HG03469 (cell line): Measurements from ENCODE around the gene MSI2.

Source experiments
- ATAC-seq: cut with Tn5 transposase; IDR thresholded peaks from one replicate; pipeline ENCODE4 v1.9.1; 2021; ENCODE audit warnings: mild to moderate bottlenecking, moderate library complexity, moderate number of reproducible peaks; ENCODE audit not compliant: unreplicated experiment

The MSI2 gene

GRCh38 chr17:57406981-57407286 lies 150.6 kb downstream of the MSI2 start:
- no peak for ATAC-seq

DNA sequence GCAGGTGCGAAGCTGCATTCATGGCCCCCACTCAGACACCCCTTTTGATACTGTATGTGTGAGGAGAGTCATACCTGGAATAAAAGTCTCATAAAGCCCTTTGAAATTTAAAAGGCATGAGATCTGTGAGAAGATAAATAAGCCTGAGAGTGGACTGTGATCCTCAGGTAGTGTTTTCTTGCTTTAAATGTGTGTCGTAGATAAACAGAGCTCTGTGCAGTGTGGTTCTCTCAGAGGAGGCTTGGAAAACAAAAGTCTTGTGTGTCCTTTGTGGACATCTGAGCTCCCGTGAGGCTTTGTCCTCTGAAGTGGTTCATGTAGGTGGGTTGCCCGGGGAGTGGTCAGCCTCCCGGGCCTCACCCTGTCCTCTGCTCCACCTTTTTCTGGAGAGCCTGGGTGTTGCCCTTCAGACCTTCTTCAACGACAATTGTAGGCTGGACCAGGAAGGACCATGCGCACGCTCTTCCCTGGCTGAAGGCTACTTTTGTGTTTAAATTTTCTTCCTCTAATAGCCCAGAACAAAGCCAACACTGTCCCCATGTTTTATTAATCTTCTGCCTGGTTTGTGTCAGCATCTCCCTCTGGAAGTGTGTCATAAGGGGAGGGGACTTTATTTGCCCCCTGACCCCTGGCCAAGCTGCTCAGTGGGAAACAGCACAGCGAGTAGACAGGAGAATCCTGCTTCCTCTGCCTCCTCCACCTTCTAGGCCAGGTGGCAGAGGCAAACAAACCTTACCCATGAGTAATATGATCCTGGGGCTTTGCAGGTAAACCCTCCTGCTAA lies 151.2 kb downstream of the MSI2 start:
- no peak for ATAC-seq

DNA sequence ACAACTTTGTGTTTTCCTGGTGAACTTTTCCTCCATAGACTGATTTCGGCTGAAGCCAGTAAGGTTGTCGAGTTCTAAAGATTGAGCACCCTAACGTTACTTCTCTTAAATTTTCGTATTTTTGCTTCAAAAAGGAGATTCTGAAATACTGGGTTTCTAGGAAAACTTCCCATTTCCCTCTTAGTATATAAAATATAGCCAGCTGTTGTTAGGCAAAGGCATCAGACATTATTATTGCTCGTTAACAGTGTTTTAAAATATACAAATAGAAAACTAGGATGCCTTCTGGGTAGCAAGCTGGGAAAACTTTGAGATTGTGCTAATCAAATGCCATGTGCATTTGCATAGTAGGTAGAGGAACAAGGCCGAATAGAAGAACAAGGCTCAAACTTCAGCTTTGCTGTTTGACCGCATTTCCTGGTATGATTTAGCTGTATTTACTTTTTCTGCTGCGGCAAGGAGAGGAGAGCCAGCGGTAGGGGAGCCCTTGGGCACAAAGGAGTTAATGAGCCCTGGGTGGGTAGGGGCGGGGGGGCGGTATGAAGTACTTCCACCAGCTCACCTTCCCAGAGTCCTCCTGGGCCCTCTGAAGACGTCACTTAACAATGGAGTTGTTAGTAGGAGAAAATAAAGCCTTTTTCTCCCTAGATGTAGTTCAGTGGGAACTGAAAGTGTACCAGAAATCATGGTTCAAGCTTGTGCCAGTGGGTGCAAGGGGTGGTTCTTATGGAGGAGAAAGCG lies 151.9 kb downstream of the MSI2 start:
- no peak for ATAC-seq

DNA sequence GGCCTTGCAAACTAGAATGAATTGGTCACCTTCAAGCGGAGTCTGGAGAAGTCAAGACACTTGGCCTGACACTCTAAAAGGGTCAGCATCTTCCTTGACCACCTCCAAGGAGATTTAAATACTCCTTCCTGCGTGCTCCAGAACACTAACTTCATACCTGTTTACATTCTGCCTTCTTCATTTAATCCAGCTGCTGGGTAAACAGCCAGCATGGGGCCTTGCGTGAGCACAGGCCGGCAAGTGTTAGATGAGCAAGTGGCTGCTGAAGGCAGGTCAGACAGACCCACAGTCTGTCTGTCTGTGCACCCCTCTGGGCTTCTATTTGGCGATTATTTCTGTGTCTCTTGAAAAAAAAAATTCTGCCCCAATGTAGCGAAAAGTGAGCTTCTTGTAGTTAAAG lies 153.8 kb downstream of the MSI2 start:
- no peak for ATAC-seq

GRCh38 chr17:57412520-57413096 lies 156.3 kb downstream of the MSI2 start:
- ATAC-seq = no peak

DNA sequence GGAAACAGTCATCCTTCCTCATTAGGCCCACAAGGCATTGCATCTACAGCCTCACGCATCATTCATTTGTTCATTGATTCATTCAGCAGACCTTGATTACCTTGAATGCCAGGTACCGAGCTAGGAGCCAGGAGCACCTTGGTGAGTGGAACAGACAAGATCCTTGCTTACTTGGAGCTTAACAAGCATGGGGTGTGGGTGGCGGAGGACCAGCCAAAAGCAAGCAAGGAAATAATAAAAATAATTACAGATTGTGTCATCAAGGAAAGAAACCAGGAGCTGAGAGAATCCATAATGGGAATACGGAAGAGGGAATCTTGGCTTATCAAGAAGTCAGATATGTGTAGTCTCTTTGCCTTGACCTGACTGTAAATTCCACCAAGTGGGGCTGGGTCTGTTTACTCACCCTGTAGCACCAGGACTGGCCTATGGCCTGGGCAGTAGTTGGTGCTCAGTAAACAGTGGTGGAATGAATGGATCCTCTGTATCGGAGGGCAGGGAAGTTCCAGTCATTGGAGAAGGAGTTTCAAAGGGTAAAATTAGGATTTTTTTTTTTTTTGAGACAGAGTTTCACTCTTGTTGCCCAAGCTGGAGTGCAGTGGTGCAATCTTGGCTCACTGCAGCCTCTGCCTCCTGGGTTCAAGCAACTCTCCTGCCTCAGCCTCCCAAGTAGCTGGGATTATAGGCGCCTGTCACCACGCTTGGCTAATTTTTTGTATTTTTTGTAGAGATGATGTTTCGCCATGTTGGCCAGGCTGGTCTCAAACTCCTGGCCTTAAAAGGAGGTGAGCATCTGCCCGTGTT lies 157.7 kb downstream of the MSI2 start:
- ATAC-seq = no peak

- ATAC-seq = no peak
Measured at GRCh38 chr17:57415751-57416207, 159.5 kb downstream of the MSI2 start.

DNA sequence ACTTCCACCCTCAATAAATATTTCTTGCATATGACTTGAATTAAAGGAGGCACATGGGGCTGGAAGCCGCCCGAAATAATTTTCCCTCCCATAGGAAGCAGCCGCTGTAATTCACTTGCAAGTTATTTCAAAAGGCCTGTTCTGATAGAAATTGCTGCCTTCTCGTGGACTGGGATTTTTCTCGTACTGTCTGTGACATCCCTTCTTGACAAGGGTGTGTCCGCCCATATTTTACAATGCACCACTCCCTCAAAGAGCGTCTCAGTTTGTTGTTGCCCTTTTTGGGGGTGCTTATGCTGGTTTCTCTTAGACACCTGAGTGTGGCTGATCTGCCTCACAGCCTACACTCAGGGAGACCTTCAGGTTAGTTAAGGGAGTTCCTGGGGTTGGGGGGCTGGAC lies 160.0 kb downstream of the MSI2 start:
- no peak for ATAC-seq

DNA sequence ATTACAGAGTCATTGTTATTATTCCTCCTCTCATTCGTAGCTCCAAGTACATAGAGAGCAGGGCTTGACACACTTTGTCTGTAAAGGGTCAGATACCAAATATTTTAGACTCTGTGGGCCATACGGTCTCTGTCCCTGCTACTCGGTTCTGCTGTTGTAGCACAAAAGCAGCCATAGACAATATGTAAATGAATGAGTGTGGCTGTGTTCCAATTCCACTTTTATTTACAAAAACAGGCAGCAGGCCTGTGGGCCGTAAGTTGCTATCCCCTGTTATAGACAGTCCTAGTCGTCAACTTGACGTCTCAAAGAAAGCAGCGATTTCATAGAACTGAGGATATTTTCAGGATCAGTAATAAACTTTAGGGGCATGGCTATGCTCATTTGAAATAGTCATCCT lies 161.6 kb downstream of the MSI2 start:
- no peak for ATAC-seq

DNA sequence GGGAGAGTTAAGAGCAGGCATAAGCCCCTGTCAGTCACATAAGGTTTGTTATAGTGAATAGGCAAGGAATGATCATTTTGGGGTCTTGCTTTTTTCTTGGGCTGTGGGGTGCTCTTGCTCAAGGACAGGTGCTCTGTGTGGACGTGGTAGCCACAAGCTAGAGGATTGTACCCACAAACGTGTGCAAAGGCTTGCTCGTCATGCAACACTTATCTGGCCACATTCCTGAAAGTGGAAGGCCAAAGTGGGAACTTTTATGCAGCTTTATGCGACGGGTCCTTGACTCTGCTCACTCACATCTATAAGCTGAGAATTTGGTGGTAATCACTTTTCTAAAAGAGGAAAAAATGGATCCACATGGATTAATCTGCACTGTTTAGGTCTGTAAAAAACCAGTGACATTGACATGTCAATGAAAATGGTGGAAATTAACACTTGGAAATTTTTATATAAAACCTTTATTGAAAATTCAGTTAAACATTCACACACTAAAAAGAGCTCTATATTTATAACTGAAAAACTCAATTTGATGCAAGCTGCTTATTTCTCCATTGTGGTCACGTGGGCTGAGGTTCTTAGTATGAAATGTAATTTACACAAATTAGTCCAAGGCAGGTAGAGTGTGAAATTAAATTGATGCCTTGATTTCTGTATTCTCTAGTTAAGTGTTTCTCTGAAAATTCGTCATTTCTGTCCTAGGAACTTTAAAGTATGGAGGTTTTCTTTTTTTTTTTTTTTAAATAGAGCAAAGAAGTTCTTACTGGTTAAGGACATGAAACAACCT lies 162.3 kb downstream of the MSI2 start:
- ATAC-seq = no peak

GRCh38 chr17:57419940-57420550 lies 163.7 kb downstream of the MSI2 start:
- no peak for ATAC-seq

GRCh38 chr17:57420734-57421717 lies 164.7 kb downstream of the MSI2 start:
- ATAC-seq = no peak

DNA sequence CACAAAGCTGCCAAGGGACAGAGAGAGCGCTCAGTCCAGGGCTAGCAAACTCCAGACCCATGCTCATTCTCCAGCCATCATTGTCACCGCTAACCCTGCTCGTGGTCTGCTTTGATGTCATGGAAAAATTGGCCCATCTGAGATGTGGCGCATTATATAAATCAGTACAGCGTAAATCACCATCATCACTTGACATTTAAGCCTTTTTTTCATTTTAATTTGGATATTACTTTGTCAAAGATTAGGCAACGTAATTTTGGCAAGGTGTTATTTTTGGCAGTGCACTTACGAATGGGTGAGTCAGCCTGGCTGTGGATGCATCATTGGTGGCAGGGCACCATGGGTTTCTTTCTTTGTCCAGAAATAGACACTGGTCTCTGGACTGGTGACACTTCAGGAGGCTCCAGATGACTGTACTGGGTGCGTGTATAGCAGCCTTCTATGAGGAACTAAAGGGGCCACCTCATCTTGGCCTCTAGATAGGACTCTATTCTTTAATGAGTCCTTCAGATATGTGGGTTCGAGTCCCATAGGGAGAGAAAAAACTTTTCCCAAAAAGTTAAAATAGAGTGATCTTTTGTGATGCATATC lies 166.3 kb downstream of the MSI2 start:
- ATAC-seq = peak; percentile 59

- ATAC-seq = no peak
Measured at GRCh38 chr17:57423541-57423940, 167.2 kb downstream of the MSI2 start.

GRCh38 chr17:57424273-57424672 lies 167.9 kb downstream of the MSI2 start:
- ATAC-seq = no peak

DNA sequence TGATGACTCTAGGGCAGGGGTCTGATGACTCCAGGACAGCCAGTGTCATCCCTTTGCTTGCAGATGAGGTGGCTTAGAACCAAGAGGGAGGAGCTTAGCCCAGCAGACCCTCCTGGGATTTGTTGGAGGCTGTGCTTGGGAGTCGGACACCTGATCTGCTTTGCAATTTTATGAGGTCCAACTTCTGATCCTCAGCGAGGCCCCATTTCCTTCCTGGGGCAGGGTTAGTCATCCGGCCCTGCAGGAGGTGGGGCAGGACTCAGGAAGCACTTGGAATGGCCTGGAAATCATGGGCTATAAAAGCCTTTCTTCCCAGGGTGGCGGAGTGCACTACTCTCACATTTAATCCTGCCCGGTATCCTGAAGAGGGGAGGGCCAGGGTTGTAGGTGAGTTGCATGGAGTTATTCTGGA lies 168.5 kb downstream of the MSI2 start:
- no peak for ATAC-seq

GRCh38 chr17:57425431-57425830 lies 169.1 kb downstream of the MSI2 start:
- no peak for ATAC-seq
